ENCODE measurements around the gene LGALS7.
"Not testable (repeated sequence)": the region's sequence is repeated elsewhere in the genome, so short reads cannot be mapped to it uniquely, and the experiment has no call there.

Gene LGALS7

GRCh38 chr19:38797781-38798180 lies 24.5 kb upstream of the LGALS7 start:
- not testable (repeated sequence) for DNase-seq

GRCh38 chr19:38796154-38796553 lies 22.8 kb upstream of the LGALS7 start:
- no peak for DNase-seq

GRCh38 chr19:38795549-38795948 lies 22.2 kb upstream of the LGALS7 start:
- no peak for DNase-seq

- DNase-seq: no peak
Measured at GRCh38 chr19:38793671-38794070, 20.4 kb upstream of the LGALS7 start.

- DNase-seq: no peak
Measured at GRCh38 chr19:38793177-38793576, 19.9 kb upstream of the LGALS7 start.

GRCh38 chr19:38792250-38793111 lies 19.2 kb upstream of the LGALS7 start:
- no peak for DNase-seq

GRCh38 chr19:38791451-38792064 lies 18.2 kb upstream of the LGALS7 start:
- not testable (repeated sequence) for DNase-seq

- not testable (repeated sequence) for DNase-seq
Measured at GRCh38 chr19:38790507-38791403, 17.4 kb upstream of the LGALS7 start.

GRCh38 chr19:38788478-38789243 lies 15.3 kb upstream of the LGALS7 start, which contains the start of gene LGALS7B:
Gene LGALS7B, plus strand, starts transcription at chr19:38789200. Its CDS starts 27 bp downstream, at chr19:38789227.
- no peak for DNase-seq

GRCh38 chr19:38786572-38787265 lies 13.4 kb upstream of the LGALS7 start:
- no peak for DNase-seq

- DNase-seq: not testable (repeated sequence)
Measured at GRCh38 chr19:38786061-38786460, 12.7 kb upstream of the LGALS7 start.

GRCh38 chr19:38785187-38785699 lies 11.9 kb upstream of the LGALS7 start:
- DNase-seq: no peak

GRCh38 chr19:38784224-38784623 lies 10.9 kb upstream of the LGALS7 start:
- DNase-seq: no peak

- DNase-seq: not testable (repeated sequence)
Measured at GRCh38 chr19:38782212-38782611, 8.9 kb upstream of the LGALS7 start.

- no peak for DNase-seq
Measured at GRCh38 chr19:38781058-38781457, 7.7 kb upstream of the LGALS7 start.

- DNase-seq: no peak
Measured at GRCh38 chr19:38780443-38780842, 7.1 kb upstream of the LGALS7 start.

GRCh38 chr19:38778733-38779132 lies 5.4 kb upstream of the LGALS7 start:
- DNase-seq: no peak

GRCh38 chr19:38774181-38774950 lies 1.0 kb upstream of the LGALS7 start:
- DNase-seq: no peak

- not testable (repeated sequence) for DNase-seq
Measured at GRCh38 chr19:38771569-38771968, 1.7 kb downstream of the LGALS7 start.

- DNase-seq: not testable (repeated sequence)
Measured at GRCh38 chr19:38770949-38771275, 2.4 kb downstream of the LGALS7 start.
